H9 (cell line): ENCODE measurements around the gene PTH2R. TPM values are rescaled to one million over a fixed set of nuclear protein-coding genes. Genes with fewer than 3 reads are reported as not detected.

ENCODE experiments used
- DNase-seq: peaks from one replicate; pipeline ENCODE4 v3.0.0-alpha.2; 2017
- H2AFZ ChIP-seq: one replicate; pipeline ENCODE4 v1.6.1; 2013; ENCODE audit warnings: mild to moderate bottlenecking, low read length, control low read depth, moderate library complexity
- H2AK5ac ChIP-seq: 2 replicates; pipeline ENCODE4 v1.6.1; 2013; ENCODE audit warnings: low read length, control low read depth, mixed read lengths; ENCODE audit not compliant: insufficient read length
- H2BK120ac ChIP-seq: one replicate; pipeline ENCODE4 v1.6.1; 2013; ENCODE audit warnings: low read depth, mild to moderate bottlenecking, low read length, control low read depth, inconsistent platforms; ENCODE audit not compliant: poor library complexity, severe bottlenecking
- H2BK12ac ChIP-seq: 2 replicates; pipeline ENCODE4 v1.6.1; 2013; ENCODE audit warnings: low read length, control low read depth, mixed read lengths, low read depth; ENCODE audit not compliant: insufficient read length
- H2BK15ac ChIP-seq: 2 replicates; pipeline ENCODE4 v1.6.1; 2013; ENCODE audit warnings: low read depth, low read length, control low read depth
- H2BK20ac ChIP-seq: one replicate; pipeline ENCODE4 v1.6.1; 2013; ENCODE audit warnings: low read depth, mild to moderate bottlenecking, low read length, control low read depth, inconsistent platforms; ENCODE audit not compliant: poor library complexity, severe bottlenecking
- H2BK5ac ChIP-seq: 2 replicates; pipeline ENCODE4 v1.6.1; 2013; ENCODE audit warnings: low read length, control low read depth, mixed read lengths; ENCODE audit not compliant: insufficient read length
- H3K14ac ChIP-seq: 2 replicates; pipeline ENCODE4 v1.6.1; 2013; ENCODE audit warnings: low read length, control low read depth; ENCODE audit not compliant: insufficient read depth
- H3K18ac ChIP-seq: 2 replicates; pipeline ENCODE4 v1.6.1; 2013; ENCODE audit warnings: low read depth, mild to moderate bottlenecking, mixed read lengths, low read length, control low read depth; ENCODE audit not compliant: insufficient read length
- H3K23ac ChIP-seq: 2 replicates; pipeline ENCODE4 v1.6.1; 2013; ENCODE audit warnings: low read length, control low read depth, mixed read lengths, low read depth; ENCODE audit not compliant: insufficient read length
- H3K23me2 ChIP-seq: 2 replicates; pipeline ENCODE4 v1.6.1; 2013; ENCODE audit warnings: low read depth, mild to moderate bottlenecking, mixed read lengths, low read length, control low read depth; ENCODE audit not compliant: insufficient read length, poor library complexity, severe bottlenecking
- H3K27ac ChIP-seq: 2 replicates; pipeline ENCODE4 v1.5.1; 2013; ENCODE audit warnings: low read length, control low read depth, mixed read lengths, low read depth; ENCODE audit not compliant: insufficient read length
- H3K27me3 ChIP-seq: 2 replicates; pipeline ENCODE4 v1.6.1; 2013; ENCODE audit warnings: low read length, control low read depth, inconsistent platforms; ENCODE audit not compliant: insufficient read depth
- H3K4ac ChIP-seq: 2 replicates; pipeline ENCODE4 v1.6.1; 2013; ENCODE audit warnings: low read depth, mild to moderate bottlenecking, control low read depth, inconsistent platforms, low read length, moderate library complexity
- H3K4me1 ChIP-seq: 2 replicates; pipeline ENCODE4 v1.6.1; 2013; ENCODE audit warnings: low read length, control low read depth, inconsistent platforms; ENCODE audit not compliant: insufficient read depth
- H3K4me2 ChIP-seq: 2 replicates; pipeline ENCODE4 v1.6.1; 2013; ENCODE audit warnings: low read length, control low read depth, mixed read lengths; ENCODE audit not compliant: insufficient read length, insufficient read depth
- H3K56ac ChIP-seq: 2 replicates; pipeline ENCODE4 v1.6.1; 2013; ENCODE audit warnings: low read depth, mild to moderate bottlenecking, mixed read lengths, low read length, control low read depth; ENCODE audit not compliant: insufficient read length
- H3K79me1 ChIP-seq: 2 replicates; pipeline ENCODE4 v1.6.1; 2013; ENCODE audit warnings: low read depth, mild to moderate bottlenecking, moderate library complexity, low read length, control low read depth, inconsistent platforms; ENCODE audit not compliant: insufficient read depth, poor library complexity, severe bottlenecking
- H3K79me2 ChIP-seq: 2 replicates; pipeline ENCODE4 v1.6.1; 2013; ENCODE audit warnings: low read length, control low read depth, inconsistent platforms; ENCODE audit not compliant: insufficient read depth
- H3K9ac ChIP-seq: 2 replicates; pipeline ENCODE4 v1.6.1; 2013; ENCODE audit warnings: low read length, control low read depth, mixed read lengths; ENCODE audit not compliant: insufficient read length; ENCODE audit errors: extremely low read depth
- H3K9me3 ChIP-seq: one replicate; pipeline ENCODE4 v1.6.1; 2013; ENCODE audit warnings: low read depth, low read length, inconsistent platforms; ENCODE audit not compliant: control insufficient read depth
- H3T11ph ChIP-seq: one replicate; pipeline ENCODE4 v1.6.1; 2013; ENCODE audit warnings: mild to moderate bottlenecking, low read length, control low read depth, inconsistent platforms
- H4K20me1 ChIP-seq: one replicate; pipeline ENCODE4 v1.6.1; 2013; ENCODE audit not compliant: control insufficient read depth, insufficient read length, insufficient read depth
- H4K5ac ChIP-seq: 2 replicates; pipeline ENCODE4 v1.6.1; 2013; ENCODE audit warnings: low read depth, mild to moderate bottlenecking, mixed read lengths, low read length, control low read depth; ENCODE audit not compliant: insufficient read length
- H4K8ac ChIP-seq: replicated peaks from 2 replicates; pipeline ENCODE4 v1.6.1; 2013; ENCODE audit warnings: low read length, control low read depth, mixed read lengths, low read depth; ENCODE audit not compliant: insufficient read length
- H4K91ac ChIP-seq: 2 replicates; pipeline ENCODE4 v1.6.1; 2013; ENCODE audit warnings: low read depth, mild to moderate bottlenecking, moderate library complexity, mixed read lengths, low read length, control low read depth; ENCODE audit not compliant: insufficient read length
- H3K27ac Mint-ChIP-seq, 3 experiments: 2 replicates in 2 of 3; 3 replicates in 1 of 3; pipeline ENCODE4 v1.8.0; 2020 to 2021; ENCODE audit warnings: mixed read lengths in 3 of 3, mild to moderate bottlenecking in 1 of 3, moderate library complexity in 1 of 3
- H3K27me3 Mint-ChIP-seq: 2 replicates; pipeline ENCODE4 v1.8.0; 2021; ENCODE audit warnings: low read depth, mild to moderate bottlenecking, moderate library complexity, mixed read lengths
- H3K36me3 Mint-ChIP-seq, 3 experiments: 2 replicates in 2 of 3; 3 replicates in 1 of 3; pipeline ENCODE4 v1.8.0; 2020 to 2021; ENCODE audit warnings: low read depth in 3 of 3, mixed read lengths in 3 of 3; ENCODE audit not compliant: insufficient read depth in 1 of 3
- H3K4me1 Mint-ChIP-seq, 2 experiments: 2 replicates each; pipeline ENCODE4 v1.8.0; 2020; ENCODE audit warnings: mixed read lengths in 2 of 2
- H3K4me3 Mint-ChIP-seq, 2 experiments: 2 replicates in 1 of 2; 3 replicates in 1 of 2; pipeline ENCODE4 v1.8.0; 2020 to 2021; ENCODE audit warnings: mild to moderate bottlenecking in 2 of 2, mixed read lengths in 2 of 2, moderate library complexity in 1 of 2
- H3K9me3 Mint-ChIP-seq, 2 experiments: 2 replicates in 1 of 2; 3 replicates in 1 of 2; pipeline ENCODE4 v1.8.0; 2020; ENCODE audit warnings: mild to moderate bottlenecking in 2 of 2, mixed read lengths in 2 of 2, moderate library complexity in 1 of 2
- total RNA-seq: library from RNA; stranded (reverse); gene quantifications from 2 replicates; pipeline ENCODE4 v1.2.1, GENCODE V29; 2021
- TF ChIP-seq, protein P1 (sequence below): fragments of 200-600 bp; sonication (generic); conservative IDR thresholded peaks from 3 replicates; pipeline ENCODE4 v1.8.0; 2021; ENCODE audit warnings: antibody characterized with exemption, mild to moderate bottlenecking

The PTH2R gene
- total RNA-seq, 1 experiment from 2014 or later = 0.20 TPM

DNA sequence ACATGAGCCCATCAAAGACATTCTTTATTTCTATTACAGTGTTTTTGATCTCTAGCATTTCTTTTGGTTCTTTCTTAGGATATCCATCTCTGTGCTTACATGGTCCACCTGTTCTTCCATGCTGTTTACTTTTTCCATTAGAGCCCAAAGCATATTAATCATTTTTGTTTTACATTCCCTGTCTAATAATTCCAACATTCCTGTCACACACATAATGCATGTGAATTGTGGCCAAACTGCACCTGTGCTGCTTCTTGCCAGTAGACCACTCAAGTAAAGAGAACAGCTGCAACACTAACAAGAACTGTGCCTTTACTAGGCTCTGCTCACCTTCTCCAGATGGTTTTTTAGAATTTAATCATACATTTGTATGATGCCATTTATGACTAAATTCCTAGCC is 103.0 kb downstream of the PTH2R start:
- TF ChIP-seq, protein P1, sequence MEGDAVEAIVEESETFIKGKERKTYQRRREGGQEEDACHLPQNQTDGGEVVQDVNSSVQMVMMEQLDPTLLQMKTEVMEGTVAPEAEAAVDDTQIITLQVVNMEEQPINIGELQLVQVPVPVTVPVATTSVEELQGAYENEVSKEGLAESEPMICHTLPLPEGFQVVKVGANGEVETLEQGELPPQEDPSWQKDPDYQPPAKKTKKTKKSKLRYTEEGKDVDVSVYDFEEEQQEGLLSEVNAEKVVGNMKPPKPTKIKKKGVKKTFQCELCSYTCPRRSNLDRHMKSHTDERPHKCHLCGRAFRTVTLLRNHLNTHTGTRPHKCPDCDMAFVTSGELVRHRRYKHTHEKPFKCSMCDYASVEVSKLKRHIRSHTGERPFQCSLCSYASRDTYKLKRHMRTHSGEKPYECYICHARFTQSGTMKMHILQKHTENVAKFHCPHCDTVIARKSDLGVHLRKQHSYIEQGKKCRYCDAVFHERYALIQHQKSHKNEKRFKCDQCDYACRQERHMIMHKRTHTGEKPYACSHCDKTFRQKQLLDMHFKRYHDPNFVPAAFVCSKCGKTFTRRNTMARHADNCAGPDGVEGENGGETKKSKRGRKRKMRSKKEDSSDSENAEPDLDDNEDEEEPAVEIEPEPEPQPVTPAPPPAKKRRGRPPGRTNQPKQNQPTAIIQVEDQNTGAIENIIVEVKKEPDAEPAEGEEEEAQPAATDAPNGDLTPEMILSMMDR = no peak

More for the DNA sequence above, 103.0 kb downstream of the PTH2R start:
- Mint-ChIP-seq H3K4me1 (no peaks in the 10 kb centered on the region), H3K4me3 (no peak overlapping the region), H3K27me3 (no peaks in the 10 kb centered on the region; the same call in 1 of the 2 replicates), H3K36me3 (peaks cover 6 to 11% (median 8%) of the 10 kb centered on the region in 3 experiments; a peak in 6 of 7 replicates), H3K9me3 (peaks cover 9 to 14% of the 10 kb centered on the region in 2 experiments; a peak in 4 of 5 replicates), H3K27ac (no peak overlapping the region)
- H2BK5ac ChIP-seq = no peak overlapping the region
- H3K27me3 ChIP-seq = no peaks in the 10 kb centered on the region
- H2AK5ac ChIP-seq = no peak overlapping the region
- H2BK120ac ChIP-seq = no peak overlapping the region
- no peak overlapping the region for H3K4me2 ChIP-seq
- H2BK20ac ChIP-seq = no peak overlapping the region
- H2AFZ ChIP-seq = no peak overlapping the region
- no peak overlapping the region for H3T11ph ChIP-seq
- H3K4ac ChIP-seq = no peak overlapping the region
- no peaks in the 10 kb centered on the region for H3K79me2 ChIP-seq
- H3K9ac ChIP-seq = no peak overlapping the region
- H4K91ac ChIP-seq = no peak overlapping the region
- no peaks in the 10 kb centered on the region for H4K20me1 ChIP-seq
- no peak overlapping the region for H3K56ac ChIP-seq
- H4K8ac ChIP-seq = no peak overlapping the region
- no peaks in the 10 kb centered on the region for H3K79me1 ChIP-seq
- no peaks in the 10 kb centered on the region for H3K9me3 ChIP-seq
- H2BK15ac ChIP-seq = no peak overlapping the region
- H3K14ac ChIP-seq = no peak overlapping the region
- H3K23ac ChIP-seq = no peak overlapping the region
- H4K5ac ChIP-seq = no peak overlapping the region
- H3K4me1 ChIP-seq = no peaks in the 10 kb centered on the region
- no peaks in the 10 kb centered on the region for H3K23me2 ChIP-seq
- no peak for DNase-seq
- no peak overlapping the region for H3K27ac ChIP-seq
- H2BK12ac ChIP-seq = no peak overlapping the region
- H3K18ac ChIP-seq = no peak overlapping the region
